Cerebellar nuclear complex (tissue), 1 donor: ENCODE results near the gene HSPB9.

Source experiments
- DNase-seq, 2 experiments: peaks; one replicate each; lab custom pipeline; 2025; lab: John Stamatoyannopoulos, UW

HSPB9 gene

GRCh38 chr17:42101513-42102292 lies 20.9 kb upstream of the HSPB9 start:
- DNase-seq: no peak

DNA sequence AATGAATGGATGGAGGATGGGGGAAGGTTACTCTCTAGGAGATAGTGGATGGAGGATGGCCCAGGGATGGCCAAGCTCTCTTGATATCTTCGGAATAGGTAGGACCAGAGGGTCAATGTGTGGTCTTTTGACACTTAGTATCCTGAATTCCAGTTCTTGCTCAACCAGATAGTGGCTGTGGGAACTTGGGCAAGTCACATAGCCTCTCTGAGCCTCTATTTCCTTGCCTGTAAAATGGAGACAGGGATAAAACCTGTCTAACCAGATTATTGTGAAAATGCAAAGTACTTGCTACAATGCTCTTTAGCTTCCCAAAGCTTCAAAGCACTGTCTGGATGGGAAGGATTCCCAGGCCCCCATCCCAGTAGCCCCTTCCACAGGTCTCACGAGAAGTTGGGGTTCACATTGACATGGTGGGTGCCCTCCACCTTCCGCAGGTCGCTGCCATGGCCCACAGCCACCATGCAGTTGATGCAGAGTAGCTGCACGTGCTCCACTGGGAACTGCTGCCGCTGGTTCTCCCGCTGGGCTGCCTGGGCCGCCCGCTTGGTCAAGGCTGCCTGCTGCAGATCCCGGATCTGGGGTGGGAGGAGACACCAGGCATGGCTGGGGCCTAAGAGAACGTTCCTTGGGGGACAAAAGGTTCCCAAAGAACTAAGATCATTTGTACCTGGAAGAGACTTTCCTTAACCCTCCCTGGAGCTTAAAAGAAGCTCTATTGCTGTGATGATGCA lies 19.2 kb upstream of the HSPB9 start:
- no peak for DNase-seq

- DNase-seq: no peak
Measured at GRCh38 chr17:42104264-42104663, 18.3 kb upstream of the HSPB9 start.

DNA sequence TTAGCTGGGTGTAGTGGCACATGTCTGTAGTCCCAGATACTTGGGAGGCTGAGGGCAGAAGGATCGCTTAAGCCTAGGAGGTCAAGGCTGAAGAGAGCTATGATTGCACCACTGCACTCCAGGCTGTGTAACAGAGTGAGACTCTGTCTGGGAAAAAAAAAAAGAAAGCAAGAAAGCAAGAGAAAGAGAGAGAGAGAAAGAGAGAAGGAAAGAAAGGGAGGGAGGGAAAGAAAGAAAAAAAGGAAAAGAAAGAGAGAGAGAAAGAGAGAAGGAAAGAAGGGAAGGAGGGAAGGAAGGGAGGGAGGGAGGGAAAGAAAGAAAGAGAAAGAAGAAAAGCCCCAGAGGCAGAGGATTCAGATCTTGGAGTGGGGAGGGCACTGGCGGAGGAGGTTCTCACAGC lies 16.6 kb upstream of the HSPB9 start:
- no peak for DNase-seq

DNA sequence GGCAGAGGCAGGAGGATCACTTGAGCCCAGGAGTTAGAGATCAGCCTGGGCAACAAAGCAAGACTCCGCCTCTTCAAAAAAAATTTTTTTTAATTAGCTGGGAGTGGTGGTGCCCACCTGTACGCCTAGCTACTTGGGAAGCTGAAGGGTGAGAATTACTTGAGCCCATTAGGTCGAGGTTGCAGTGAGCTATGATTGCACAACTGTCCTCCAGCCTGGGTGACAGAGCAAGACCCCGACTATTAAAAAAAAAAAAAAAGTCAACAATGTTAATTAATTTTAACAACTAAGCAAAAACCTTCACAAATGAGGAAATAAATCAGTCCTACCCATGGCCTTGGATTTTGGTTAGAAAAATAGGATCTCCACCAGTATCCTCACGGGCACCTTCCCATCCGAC lies 15.5 kb upstream of the HSPB9 start:
- DNase-seq: no peak

GRCh38 chr17:42107597-42108576 lies 14.7 kb upstream of the HSPB9 start:
- peak; percentile 26 to 70 for DNase-seq

DNA sequence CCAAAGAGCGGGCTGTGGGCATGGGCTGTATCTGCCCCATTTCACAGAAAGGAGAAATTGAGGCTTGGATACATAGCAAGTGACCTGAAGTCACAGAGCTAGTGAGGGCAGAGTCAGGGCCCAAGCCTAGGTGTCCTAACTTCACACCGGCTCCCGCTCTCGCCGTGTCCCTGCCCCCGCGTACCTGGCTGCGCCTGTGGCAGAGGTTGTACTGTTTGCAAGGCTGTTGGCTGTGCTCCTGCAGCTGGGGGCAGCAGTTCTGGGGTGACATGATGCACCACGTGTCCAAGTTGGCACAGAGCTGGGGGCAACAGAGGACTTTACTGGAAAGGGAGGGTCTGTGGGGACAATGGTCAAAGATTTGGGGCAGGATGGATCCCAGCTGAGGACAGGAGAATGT lies 13.5 kb upstream of the HSPB9 start:
- no peak for DNase-seq

DNA sequence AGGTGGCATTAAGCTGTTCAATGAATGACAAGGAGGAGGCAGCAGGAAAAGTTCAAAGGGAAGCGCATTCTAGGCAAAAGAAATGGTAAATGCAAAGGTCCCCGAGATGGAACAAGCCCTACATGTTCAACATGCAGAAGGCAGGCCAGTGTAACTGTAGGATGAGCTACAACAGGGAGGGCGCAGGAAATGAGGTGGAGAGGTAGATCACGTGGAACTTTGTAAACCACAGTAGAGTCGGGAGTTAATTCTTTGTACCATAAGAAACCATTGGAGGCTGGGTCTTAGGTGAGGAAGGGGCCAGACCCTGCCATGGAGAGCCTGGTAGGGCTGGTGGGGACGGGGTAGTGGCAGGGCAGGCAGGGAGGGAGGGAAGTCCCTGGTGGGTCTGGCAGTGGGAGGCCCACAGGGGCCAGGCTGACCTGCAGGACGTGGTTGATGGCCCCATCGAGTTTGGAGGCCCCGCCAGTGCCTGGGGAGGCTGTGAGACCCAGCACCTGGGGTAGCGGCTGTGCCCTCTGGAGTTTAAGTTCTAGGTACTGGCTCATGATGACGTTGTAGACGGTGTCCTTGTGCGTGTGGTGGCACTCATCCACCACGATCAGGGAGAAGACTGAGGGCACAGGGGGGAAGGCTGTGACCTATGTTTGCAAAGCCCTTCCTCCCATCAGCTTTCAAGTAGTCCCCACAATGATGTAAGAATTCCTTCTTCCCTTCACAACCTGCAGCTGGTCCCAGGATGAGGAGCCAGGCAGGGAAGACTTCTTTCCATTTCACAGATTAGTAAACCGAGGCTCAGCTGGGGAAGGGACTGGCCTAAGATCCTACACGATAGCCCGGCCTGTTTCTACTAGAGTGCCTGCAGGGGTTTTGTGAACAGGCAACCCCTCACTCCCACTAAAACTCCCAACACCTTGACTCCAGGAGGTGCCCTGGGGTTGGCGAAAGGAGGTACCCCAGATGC lies 12.0 kb upstream of the HSPB9 start:
- DNase-seq: no peak

- DNase-seq: no peak
Measured at GRCh38 chr17:42111265-42111636, 11.4 kb upstream of the HSPB9 start.

GRCh38 chr17:42111871-42112551 lies 10.6 kb upstream of the HSPB9 start:
- DNase-seq: no peak

GRCh38 chr17:42112552-42113176 lies 9.9 kb upstream of the HSPB9 start, which contains the start of gene DHX58:
TSS of gene DHX58 (minus strand) at chr17:42112714. CDS start at chr17:42111892, 822 bp downstream.
- DNase-seq: no peak

DNA sequence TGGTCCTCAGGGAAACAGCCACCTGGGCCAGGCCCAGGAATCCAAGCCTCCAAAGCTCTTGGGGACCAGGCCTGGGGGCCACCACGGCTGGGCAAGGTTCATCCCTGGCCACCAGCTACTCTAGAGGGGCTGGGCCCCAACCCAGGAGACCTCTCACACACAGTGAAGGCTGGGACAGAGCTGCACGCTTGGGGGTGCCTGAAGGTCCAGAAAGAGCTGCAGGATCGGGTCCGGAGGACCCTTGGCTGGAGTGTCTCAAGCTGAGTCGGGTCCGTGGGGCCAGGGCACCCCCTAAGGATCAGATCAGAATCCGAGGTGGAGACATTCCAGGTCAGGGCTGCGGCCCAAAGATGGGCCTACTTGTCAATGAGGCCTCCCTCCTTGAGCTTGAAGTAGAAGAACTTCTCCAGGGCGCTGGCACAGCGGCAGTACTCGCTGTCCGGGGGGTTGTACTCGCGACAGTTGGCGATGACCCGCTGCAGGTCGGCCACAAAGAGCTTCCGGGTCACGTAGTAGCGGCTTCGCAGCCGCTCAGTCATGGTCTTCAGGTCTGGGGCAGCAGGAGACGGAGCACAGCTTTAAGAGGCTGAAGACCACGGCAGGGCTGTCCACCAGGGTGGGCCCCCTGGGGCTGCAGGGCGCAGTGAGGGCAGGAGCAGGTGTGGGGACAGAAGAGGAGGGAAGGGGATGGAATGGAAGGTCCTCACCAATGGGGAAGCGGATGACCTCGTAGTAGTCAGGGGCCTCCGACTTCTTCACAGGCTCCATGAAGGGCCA lies 9.1 kb upstream of the HSPB9 start:
- no peak for DNase-seq

DNA sequence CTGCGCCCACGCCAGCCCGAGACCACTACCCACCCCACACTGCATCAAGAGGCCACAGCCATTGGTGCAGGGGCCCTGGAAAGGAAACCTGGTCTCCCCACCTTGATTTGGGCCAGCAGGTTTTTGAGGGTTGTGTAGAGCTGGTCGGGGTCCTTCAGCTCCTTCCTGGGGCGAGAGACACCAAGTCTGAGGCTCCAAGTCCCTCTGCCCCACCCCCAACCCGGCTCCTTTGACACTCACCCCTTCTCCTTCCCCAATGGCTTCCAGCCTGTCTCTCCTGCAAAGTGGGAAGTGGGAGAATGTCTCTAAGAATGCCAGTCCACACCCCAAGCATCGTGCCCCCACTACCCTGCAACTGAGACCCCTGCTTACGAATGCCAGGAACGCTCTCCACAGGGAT lies 8.5 kb upstream of the HSPB9 start:
- DNase-seq: no peak

DNA sequence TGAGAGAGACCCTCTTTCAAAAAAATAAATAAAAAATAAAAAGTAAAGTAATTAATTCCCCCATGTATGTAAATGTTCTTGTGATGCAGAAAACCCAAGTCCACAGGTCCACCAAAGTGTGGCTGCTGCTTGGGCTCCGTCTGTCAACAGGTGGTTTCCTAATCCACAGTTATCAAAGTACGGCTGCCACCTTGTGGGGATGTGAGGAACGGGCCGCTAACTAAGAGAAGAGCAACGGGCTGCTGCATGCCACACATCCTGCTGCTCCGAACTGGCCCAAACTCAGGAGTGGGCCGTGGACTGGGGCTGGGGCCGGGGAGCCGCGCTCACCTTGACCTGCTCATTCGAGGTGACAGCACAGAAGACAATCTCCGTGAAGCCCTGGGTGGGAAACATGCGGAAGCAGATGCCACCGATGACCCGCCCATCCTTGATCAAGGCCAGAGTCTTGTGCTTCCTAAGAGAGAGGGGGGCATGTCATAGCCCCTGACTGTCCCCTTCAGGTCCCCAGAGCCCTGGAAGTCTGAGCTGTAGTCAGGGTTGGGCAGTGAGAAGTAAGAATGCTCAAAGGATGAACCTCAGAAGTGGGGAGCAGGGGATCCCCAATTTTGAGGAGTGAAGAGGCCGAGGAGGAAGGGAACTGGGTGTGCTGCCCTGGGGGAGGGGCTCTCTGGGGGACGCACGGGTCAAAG lies 5.8 kb upstream of the HSPB9 start:
- peak in 1 of 2 experiments; percentile 40 for DNase-seq

- no peak for DNase-seq
Measured at GRCh38 chr17:42117397-42118125, 5.0 kb upstream of the HSPB9 start.

DNA sequence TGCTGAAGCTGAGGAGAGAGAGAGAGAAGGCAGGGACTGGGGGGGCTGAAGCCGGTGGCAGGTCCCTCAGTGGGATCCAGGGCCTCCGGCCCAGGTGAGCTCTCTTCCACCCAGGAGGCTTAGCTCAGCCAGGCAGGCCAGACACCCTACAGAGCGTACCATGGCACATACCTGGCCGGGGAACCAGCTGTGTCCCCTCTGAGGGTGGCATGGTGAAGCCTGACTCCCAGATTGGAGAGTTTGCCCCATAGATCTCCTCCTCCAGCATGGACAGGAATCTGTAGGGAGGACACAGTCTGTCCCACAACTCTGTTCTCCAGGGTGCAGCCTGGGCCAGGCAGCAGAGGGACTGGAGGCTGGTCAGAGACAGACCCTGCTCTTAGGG lies 4.5 kb upstream of the HSPB9 start:
- no peak for DNase-seq

DNA sequence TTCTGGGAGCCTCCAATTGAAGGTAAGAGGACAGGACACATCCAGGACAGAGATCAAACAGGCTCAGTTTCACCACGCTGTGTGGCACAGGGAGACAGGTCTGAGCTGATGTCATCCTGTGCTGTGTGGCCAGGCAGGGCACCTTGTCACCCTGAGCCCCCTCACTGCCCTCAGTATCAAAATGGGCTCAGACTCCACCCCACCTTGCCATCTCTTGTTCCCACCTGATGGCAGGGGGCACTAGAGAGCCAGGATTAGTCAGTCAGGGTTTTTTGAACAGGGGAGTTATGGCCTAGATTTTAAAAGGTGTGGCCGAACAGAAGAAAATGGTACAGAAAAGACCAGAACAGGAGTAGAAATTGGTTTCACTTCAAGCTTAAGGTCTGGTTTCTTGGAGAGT lies 4.1 kb upstream of the HSPB9 start:
- DNase-seq: no peak

DNA sequence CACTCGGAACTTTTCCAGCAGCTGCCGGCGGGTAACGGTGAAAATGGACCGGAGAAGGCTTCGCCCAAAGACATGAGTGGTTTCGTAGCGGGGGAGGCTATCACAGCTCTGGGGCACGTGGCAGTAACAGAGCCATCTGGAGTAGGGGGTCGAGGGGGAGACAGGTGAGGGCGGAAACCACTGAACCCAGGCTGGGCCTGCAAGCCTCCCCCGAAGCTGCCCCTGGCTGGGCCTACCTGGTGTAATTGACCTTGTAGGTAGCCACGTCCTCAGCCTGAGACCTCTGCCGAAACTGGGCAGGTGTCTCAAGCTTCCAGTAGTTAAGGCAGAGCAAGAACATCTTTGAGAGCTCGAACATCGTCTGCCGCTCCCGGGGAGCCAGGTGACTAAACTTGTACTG lies 3.3 kb upstream of the HSPB9 start:
- DNase-seq: no peak
